ENCODE data around the gene TLNRD1.

TLNRD1 gene

DNA sequence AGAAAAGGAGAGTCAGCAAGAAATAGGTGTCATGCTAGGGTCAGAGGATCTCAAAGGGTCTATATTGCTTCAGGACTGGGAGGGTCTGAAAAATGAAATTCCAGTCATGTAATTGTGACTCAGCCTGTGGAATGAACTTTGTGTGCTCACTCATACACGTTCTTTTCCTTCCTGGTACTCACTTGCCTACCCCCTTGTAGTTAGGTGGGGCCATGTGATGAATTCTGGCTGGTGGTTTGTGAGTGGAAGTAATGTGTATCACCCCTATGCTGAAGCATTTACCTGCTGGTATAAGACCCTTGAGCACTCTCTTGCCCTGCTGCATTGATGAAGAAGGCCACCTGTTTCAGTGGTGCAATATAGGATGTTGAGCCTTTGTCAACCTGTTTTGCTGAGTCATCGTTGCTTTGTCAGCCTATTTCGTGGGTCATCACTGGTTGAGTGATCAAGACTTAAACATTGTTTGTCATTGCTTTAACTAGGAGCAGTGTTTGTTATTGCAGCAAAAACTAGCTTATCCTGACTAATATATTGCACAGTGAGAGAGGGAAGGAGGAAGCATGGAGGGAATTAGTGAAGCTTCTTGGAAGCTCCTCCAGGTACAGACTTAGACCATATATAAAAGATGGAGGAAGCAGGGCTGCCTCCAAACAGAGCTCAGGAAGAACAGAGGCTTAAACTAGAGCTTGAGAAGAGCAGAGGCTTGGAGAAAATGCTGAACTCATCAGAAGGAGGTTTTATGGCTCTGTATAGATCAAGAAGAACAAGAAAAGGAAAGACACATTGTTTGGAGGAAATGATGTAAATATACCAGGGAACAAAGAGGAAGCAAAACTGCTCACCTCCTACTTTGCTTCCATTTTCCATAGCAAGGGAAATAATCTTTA, 28.9 kb downstream of the TLNRD1 start:
- no peak for DNase-seq

DNA sequence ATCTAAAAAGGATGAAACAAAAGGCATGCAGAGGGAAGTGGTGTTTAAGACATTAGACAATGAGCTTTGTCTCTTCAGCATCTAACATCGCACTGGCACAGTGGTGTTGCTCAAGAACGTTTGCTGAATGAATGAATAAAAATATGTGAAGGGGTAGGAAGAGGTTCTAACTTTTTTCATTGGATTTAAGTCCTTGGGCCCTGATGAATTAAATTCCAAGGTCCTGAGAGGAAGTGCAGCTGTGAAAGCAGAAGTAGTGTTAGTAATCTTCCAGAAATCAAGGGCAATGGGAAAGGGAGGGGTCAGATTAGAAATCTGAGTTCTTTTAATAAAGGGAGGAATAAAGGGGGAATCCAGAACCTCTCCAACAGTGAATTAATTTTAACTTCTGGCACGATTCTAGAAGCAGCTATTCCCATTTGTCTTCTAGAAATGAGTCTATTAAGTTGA, 29.6 kb downstream of the TLNRD1 start:
- DNase-seq: no peak

DNA sequence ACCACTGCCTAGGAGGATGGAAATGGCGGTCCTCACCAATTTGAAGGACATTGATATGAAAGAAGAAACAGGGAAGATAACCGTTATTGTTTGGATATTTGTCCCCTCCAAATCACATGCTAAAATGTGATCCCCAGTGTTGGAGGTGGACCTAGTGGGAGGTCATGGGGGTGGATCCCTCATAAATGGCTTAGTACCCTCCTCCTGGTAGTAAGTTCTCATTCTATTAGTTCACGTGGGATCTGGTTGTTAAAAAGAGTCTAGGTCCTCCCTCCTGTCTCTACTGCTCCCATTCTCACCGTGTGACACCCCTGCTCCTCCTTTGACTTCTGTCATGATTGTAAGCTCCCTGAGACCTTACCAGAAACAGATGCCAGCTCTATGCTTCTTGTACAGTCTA, 30.5 kb downstream of the TLNRD1 start:
- no peak for DNase-seq

DNA sequence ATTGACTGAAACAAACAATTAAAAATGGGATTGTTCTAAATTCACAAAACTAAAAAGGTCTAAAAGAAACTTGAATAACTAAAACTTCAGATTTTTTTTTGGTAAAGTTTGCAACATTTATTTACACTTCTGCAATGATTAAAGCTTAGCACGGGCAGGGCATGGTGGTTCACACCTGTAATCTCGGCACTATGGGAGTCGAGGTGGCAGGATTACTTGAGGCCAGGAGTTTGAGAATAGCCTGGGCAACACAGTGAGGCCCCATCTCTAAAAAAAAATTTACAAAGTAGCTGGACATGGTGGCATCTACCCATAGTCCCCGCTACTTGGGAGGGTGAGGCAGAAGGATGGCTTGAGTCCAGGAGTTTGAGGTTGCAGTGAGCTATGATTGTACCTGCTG, 31.6 kb downstream of the TLNRD1 start:
- no peak for DNase-seq

DNA sequence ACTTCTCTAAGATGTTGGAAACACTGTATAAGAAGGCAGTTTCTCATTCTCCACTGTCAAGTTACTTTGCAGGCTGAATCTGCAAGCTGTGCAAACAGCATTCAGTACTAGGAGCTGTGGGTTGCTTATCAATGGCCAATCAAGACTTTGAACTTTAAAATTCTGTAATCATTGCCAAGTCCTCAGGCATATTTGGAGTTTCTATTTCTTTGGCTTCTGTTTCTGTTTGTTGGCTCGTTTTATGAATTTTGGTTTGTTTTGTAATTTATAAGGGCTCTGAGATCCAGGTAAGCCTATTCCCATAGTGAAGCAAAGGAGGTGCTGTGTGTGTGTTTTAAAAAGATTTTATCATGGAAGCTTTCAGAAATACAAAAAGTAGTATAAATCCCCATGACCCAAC, 32.1 kb downstream of the TLNRD1 start:
- no peak for DNase-seq

DNA sequence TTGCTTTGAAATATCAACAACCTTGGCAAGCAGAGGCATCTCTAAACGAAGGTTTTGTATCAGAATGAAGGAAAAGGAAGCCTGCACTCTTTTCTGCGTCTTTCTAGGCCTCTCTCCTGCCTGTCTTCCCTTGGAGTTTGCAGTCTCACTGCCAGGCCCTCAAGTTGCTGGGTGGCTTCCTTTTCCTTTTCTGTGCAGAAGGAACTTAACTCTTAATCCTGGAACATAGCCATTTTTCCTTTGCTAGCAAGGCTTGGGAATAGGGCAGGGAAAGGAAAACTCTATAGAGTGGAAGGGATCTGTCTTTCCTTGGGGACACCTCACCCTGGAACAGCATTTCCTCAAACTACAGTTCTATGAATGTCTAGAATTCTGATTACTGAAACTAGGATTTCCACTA, 32.8 kb downstream of the TLNRD1 start:
- DNase-seq: no peak

DNA sequence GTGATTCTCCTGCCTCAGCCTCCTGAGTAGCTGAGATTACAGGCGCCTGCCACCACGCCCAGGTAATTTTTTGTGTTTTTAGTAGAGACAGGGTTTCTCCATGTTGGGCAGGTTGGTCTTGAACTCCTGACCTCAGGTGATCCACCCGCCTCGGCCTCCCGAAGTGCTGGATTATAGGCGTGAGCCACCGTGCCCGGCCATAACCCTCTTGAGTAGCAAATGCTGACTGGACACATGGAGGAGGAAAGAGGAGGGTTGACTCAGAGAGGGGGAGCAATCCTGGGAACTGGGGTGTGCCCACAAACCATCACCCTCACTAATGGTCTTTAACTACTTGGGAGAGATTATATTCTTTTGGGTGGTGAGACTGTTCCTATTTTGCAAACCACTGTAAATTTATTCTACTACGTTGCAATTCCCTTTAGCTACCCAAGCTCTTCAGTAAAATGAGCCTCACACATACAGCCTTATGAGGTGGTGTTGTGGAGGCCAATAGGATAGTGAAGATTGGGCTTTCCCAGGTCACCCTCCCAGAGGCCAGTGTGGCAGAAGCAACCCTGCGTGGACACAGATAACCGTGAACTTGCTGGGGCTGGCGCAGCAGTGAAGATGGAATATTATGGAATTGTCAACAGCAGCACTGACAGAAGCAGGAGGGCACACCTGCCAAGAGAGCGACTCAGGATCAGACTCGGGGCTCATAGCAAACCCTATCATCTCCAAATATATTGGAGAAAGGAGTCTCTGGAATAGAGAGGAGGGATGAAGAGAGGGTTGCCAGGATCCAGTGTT, 37.4 kb downstream of the TLNRD1 start:
- no peak for DNase-seq

DNA sequence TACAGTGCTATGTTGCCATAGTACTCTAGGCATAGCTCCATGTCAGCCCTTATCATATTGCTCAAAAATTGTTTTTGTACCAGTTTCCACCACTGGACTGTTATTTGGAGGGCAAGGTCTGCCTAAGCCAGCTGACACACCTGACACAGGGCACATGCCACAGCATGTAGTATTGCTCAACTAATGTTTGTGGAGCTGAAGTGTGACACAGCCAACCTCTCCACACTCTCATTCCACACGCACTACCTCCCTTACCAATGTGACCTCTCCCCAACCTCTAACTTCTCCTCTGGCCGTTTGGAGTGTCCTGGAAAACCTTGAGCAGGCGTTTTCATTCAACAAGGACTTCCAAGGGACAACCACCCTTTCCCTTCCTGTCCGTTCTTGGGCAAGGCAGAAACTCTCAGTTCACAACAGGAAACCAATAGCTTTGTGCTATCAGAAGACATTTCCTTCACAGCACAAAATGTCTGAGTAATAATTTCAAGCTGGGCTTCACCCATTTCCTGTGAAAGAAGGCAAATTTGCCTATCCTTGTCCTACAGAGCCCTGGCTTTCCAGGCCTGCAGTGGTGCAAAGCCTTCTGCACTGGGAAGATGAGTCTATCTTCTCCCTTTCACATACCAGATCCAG, 38.4 kb downstream of the TLNRD1 start:
- DNase-seq: no peak

DNA sequence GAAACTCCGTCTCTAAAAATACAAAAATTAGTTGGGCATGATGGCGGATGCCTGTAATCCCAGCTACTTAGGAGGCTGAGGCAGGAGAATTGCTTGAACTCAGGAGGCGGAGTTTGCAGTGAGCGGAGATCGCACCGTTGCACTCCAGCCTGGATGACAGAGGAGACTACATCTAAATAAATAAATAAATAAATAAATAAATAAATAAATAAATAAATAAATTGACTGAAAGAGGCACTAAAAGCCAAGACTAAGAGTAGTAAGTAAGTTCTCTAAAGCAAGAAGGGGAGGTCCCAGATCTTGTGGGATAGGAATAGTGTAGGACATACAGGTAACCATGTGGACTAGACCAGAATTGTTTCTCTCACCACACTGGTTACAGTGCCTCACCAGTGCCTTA, 40.0 kb downstream of the TLNRD1 start:
- no peak for DNase-seq

DNA sequence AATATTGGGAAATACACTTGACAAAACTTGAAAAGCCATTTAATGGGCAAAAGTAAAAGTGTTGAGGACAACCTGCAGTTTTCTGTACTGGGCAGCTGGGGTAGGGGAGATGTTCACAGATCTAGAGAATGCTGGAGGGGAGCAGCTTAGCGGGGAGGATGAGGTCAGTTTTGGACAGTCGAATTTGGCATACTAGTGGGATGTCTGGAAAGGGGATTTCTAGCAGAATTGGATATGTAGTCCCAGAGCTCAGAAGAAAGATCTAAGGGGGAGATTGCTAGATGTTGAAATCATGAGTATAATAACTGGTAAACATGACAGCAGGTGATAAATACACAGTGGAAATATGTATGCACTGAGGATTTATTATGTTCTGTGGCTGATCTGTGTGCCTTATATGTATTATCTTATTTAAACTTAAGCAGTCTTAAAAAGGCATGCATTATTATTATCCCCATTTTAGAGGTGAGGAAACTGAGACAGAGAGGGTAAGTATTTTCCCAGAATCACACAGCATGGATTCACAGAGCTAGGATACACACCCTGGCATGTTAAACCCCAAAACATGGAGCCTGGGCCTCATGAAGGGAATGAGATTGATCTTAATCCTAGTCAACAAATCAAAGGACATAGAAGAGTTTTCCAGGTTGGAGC, 42.7 kb downstream of the TLNRD1 start:
- DNase-seq: no peak

DNA sequence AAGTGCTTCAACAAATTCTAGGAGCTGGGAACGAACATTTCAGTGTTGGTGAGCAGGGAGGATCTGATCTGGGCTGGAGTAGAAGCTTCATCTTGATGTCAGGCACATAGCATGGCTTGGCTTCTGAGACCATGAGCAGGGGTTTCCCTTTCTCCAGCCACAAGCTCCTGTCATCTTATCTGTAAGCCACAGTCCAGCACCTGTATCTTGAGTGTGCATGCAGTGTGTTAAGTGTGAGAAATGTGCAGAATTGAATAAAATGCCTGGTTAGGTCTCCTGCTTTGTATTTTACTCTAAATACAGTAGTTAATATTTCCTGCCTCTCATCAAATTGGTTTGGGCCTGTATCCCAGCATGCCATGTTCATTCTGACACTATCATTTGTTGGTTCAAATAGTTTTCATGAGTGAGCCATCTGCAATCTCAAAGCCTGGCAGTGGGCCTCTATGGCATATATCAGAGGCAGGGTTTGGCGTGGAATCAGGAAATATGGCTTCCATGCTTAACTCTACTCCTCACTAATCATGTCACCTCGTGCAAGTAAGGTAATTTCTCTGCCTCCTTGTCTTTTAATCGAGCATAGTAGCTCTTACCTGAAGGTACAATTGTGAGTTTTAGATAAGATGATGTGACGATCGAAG, 43.3 kb downstream of the TLNRD1 start:
- no peak for DNase-seq

DNA sequence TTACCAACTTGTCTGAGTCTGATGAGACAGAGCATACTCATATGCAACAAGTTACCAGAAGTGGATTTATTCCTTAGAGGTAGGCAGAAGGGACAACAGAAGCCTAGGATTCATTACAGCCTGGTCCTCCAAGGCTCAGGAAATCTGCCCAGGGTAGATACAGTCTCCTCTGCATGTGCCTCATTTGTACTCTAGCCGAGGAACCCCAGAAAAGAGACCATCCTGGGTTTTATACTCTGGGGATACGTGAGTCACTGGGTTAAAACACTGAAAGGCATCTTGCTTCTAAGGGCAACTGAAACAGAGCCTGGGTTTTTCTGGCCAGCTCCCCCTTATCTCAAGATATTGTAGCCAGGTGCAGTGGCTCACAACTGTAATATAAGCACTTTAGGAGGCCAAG, 45.6 kb downstream of the TLNRD1 start:
- DNase-seq: no peak

DNA sequence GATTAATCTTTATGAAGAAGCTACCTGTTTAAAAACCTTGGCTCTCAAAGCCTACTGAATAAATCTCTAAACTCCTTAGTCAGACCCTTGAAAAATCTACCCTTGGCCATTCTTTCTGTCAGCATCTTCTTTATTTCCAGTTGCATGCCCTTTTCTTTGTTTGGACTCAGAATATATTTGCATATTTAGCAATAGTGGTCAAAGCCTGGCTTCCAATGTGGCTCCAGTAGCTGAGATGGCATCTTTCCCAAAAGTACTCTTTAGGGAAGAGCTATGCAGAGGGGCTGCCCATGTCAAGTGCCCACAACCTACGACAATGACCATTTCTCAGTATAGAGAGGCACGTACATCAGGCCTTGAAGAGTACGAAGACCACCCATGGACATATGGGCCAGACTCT, 47.2 kb downstream of the TLNRD1 start:
- no peak for DNase-seq

DNA sequence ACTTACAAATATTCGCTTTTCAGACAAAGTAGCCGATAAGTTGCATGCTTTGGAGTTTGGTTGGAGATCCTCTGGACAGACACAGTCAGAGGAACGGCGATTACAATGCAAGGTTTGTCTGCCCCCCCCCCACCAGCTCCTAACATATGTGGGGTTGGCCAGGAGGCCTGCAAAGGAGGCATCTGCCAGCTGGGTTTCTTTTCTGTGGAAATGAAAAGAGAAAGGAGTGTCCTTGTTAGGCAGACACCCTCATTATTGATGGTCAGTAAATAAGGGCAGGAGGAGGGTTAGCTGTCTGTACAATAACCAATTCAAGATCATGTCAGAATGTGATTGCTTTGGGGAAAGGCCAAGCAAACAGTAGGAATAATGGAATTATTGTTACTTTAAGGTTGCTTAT, 49.1 kb downstream of the TLNRD1 start:
- no peak for DNase-seq

DNA sequence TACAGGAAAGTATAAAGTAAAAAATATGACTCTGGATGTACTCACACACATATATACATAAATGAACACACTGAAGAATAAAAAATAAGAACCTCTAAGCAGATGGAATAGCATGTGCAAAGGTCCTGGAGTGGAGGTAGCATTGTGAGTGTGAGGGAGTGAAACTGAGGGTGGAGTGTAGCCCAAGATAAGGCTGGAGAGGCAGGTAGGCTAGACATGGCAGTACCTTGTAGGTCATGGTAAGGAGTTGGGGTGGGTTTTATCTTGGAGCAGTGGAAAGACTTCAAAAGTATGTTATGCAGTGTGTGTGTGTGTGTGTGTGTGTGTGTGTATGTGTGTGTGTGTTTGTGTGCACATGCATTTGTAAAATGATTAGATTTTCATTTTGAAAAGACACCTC, 49.5 kb downstream of the TLNRD1 start:
- no peak for DNase-seq

DNA sequence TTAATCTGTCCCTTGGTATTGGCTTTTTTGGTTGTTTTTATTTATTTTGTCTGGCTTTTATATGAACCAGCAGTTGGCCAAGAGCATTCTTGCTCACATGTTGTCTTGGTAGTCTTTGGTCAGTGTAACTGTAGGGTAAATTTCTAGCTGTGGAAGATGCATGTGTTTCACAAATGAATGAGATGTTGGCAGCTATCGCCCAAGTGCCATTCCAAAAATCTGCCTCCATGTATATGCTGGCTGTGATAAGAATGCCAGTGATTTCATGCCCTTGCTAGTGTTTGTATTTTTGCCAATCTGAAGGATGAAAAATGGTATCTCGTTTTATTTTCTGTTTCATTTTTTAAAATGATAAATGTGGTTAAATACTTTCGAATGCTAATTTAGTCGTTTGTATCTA, 50.1 kb downstream of the TLNRD1 start:
- DNase-seq: no peak

DNA sequence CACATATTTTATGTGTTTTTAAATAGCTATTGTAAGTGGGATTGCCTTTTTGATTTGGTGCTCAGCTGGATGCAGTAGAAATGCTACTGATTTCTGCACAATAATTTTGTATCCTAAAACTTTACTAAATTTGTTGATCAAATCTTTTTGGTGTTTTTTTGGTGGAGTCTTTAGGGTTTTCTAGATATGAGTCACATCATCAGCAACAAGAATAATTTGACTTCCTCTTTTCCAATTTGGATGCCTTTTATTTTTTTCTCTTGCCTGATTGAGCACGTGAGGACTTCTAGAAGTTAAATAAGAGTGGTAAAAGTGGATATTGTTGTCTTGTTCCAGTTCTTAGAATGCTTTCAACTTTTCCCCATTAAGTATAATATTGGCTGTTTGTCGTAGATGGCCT, 51.3 kb downstream of the TLNRD1 start:
- DNase-seq: no peak

DNA sequence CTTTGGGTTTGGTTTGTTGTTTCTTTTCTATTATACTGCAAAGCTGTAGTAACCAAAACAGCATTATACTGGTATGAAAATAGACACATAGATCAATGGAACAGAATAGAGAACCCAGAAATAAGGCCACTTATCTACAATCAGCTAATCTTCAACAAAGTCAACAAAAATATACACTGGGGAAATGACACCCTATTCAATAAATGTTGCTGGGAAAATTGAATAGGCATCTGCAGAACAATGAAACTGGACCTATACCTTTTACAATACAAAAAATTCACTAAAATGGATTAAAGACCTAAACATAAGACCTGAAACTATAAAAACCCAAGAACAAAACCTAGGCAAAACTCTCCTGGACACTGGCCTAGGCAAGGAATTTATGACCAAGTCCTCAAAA, 52.9 kb downstream of the TLNRD1 start:
- DNase-seq: no peak

DNA sequence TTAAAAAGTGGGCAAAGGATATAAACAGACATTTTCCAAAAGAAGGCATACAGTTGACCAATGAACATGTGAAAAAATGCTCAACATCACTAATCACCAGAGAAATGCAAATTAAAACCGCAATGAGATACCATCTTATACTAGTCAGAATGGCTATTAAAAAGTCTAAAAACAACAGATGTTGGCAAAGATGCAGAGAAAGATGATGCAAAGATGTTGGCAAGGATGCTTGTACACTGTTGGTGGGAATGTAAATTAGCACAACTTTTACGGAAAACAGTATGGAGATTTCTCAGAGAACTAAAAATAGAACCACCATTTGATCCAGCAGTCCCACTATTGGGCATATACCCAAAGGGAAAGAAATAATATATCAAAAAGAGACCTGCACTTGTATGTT, 53.5 kb downstream of the TLNRD1 start:
- no peak for DNase-seq
